ENCODE measurements around the gene ADGRD2. TPM values are rescaled to one million over a fixed set of nuclear protein-coding genes. Genes with fewer than 3 reads are reported as not detected.

ADGRD2 gene
- 0.46 TPM for total RNA-seq

GRCh38 chr9:124450241-124450924, at the start of gene ADGRD2:
TSS of gene ADGRD2 (plus strand) at chr9:124450451. CDS start at chr9:124451667, 1,216 bp downstream.

GRCh38 chr9:124415102-124415851, 35.0 kb upstream of the ADGRD2 start, which contains the start of gene PSMB7:
TSS of gene PSMB7 (minus strand) at chr9:124415442. CDS start at chr9:124415425, 17 bp downstream.

GRCh38 chr9:124506931-124507879, 57.0 kb downstream of the ADGRD2 start, which contains the start of gene NR5A1:
TSS of gene NR5A1 (minus strand) at chr9:124507399. CDS start at chr9:124503395, 4,004 bp downstream.

Other genes with a start within 250 kb of the ADGRD2 start
- gene NEK6, start 192.5 kb upstream of the ADGRD2 start, total RNA-seq: 18.0 TPM
- 172 TPM for gene PSMB7, start 35.0 kb upstream of the ADGRD2 start, total RNA-seq
- gene NR5A1, start 56.9 kb downstream of the ADGRD2 start, total RNA-seq: 0.69 TPM

All from diencephalon (tissue), 1 donor.